ENCODE results near the gene ZNF532.

Gene ZNF532

GRCh38 chr18:58886431-58886830, 21.8 kb downstream of the ZNF532 start:
- Histone ChIP-seq H2BK120ac (ENCODE audit: low read depth, low read length) (no peak overlapping the region), H3K4ac (ENCODE audit: low read length) (no peak overlapping the region), H3K9me3 (replicated peaks in 1 of 2; ENCODE audit: control insufficient read depth in 2 of 2, insufficient read depth in 1 of 2, low read depth in 1 of 2, low read length in 2 of 2) (no peaks in the 10 kb centered on the region), H2BK15ac (ENCODE audit: low read length) (no peak overlapping the region), H3K27me3 (ENCODE audit: control insufficient read depth in 3 of 3, insufficient read depth in 3 of 3, low read depth in 1 of 3, low read length in 3 of 3) (no peaks in the 10 kb centered on the region), H3K4me1 (ENCODE audit: control insufficient read depth in 2 of 2, insufficient read depth in 1 of 2, low read depth in 1 of 2, low read length in 2 of 2) (no peaks in the 10 kb centered on the region), H3K18ac (ENCODE audit: low read length) (no peak overlapping the region), H3K79me1 (ENCODE audit: low read depth, low read length) (peaks cover 8% of the 10 kb centered on the region), H2AK5ac (ENCODE audit: low read depth, low read length) (no peak overlapping the region), H3K36me3 (replicated peaks in 1 of 2; ENCODE audit: control insufficient read depth in 2 of 2, insufficient read depth in 2 of 2, low read length in 2 of 2) (peaks cover 4 to 92% of the 10 kb centered on the region in 2 donors), H3K23ac (ENCODE audit: low read depth, low read length, poor library complexity) (no peak overlapping the region), H2BK5ac (ENCODE audit: low read length) (no peak overlapping the region), H2AFZ (ENCODE audit: low read length) (no peak overlapping the region), H3K9ac (ENCODE audit: low read depth, low read length, poor library complexity) (no peak overlapping the region), H2BK12ac (ENCODE audit: low read length) (no peak overlapping the region), H3K4me2 (ENCODE audit: insufficient read depth, low read length, poor library complexity, severe bottlenecking) (no peak overlapping the region), H3K27ac (replicated peaks; ENCODE audit: low read length) (no peak overlapping the region), H4K91ac (ENCODE audit: low read depth, low read length, poor library complexity) (no peak overlapping the region), H3K14ac (ENCODE audit: low read length) (no peak overlapping the region), H4K8ac (ENCODE audit: low read depth, low read length) (no peak overlapping the region), H3K4me3 (ENCODE audit: low read length in 2 of 2) (no peak overlapping the region)
- no peak for DNase-seq (ENCODE audit: low spot score)
- no CpG with 5 or more reads among the region's 3 CpGs for WGBS, 2 donors (ENCODE audit: extremely low coverage in 2 of 2, insufficient read length in 2 of 2, insufficient replicate concordance in 1 of 2)

DNA sequence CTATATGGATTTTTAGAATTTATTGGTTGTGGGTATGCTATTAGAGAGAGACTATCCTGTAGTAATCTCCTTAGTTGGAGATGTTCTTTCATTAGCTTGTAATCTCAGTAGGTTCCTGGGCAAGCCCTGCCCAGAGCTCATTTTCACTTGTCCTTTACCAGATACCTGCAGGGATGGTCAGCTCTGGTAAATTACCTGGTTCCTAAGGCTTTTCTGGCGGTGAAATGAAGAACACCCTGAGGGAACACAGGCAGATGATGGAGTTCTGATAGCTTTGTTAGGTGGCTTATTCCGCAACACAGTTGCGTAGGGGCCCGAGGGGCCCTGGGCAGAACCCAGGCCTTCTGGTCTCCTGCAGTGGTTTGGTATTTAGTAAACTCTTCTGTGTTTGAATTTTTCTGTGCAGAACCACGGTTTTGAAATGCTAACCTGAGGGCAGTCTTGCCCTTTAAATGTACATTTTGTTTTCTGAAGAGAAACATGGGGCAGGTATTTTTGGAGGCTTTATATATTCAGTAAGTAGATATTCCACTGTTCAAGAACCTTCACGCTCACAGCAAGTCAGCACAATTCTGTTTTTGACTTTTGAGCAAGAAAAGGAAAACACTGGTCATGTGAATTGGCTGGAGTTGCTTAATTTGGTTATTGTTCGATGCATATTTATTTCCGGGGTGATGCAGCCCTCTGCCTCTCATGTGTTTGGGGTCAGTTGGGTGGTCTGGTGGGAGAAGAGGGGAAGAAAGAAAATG, 22.4 kb downstream of the ZNF532 start:
- Histone ChIP-seq H4K91ac (ENCODE audit: low read depth, low read length, poor library complexity) (no peak overlapping the region), H2BK12ac (ENCODE audit: low read length) (no peak overlapping the region), H3K27me3 (ENCODE audit: control insufficient read depth in 3 of 3, insufficient read depth in 3 of 3, low read depth in 1 of 3, low read length in 3 of 3) (no peaks in the 10 kb centered on the region), H2AK5ac (ENCODE audit: low read depth, low read length) (no peak overlapping the region), H3K4me1 (ENCODE audit: control insufficient read depth in 2 of 2, insufficient read depth in 1 of 2, low read depth in 1 of 2, low read length in 2 of 2) (no peaks in the 10 kb centered on the region), H3K4ac (ENCODE audit: low read length) (no peak overlapping the region), H2AFZ (ENCODE audit: low read length) (no peak overlapping the region), H3K9ac (ENCODE audit: low read depth, low read length, poor library complexity) (no peak overlapping the region), H3K14ac (ENCODE audit: low read length) (no peak overlapping the region), H3K23ac (ENCODE audit: low read depth, low read length, poor library complexity) (no peak overlapping the region), H3K4me2 (ENCODE audit: insufficient read depth, low read length, poor library complexity, severe bottlenecking) (no peak overlapping the region), H3K27ac (replicated peaks; ENCODE audit: low read length) (no peak overlapping the region), H3K4me3 (ENCODE audit: low read length in 2 of 2) (no peak overlapping the region), H2BK120ac (ENCODE audit: low read depth, low read length) (no peak overlapping the region), H3K18ac (ENCODE audit: low read length) (no peak overlapping the region), H2BK15ac (ENCODE audit: low read length) (no peak overlapping the region), H4K8ac (ENCODE audit: low read depth, low read length) (no peak overlapping the region), H3K79me1 (ENCODE audit: low read depth, low read length) (peaks cover 8% of the 10 kb centered on the region), H2BK5ac (ENCODE audit: low read length) (no peak overlapping the region), H3K9me3 (replicated peaks in 1 of 2; ENCODE audit: control insufficient read depth in 2 of 2, insufficient read depth in 1 of 2, low read depth in 1 of 2, low read length in 2 of 2) (no peaks in the 10 kb centered on the region), H3K36me3 (replicated peaks in 1 of 2; ENCODE audit: control insufficient read depth in 2 of 2, insufficient read depth in 2 of 2, low read length in 2 of 2) (peaks cover 5 to 92% of the 10 kb centered on the region in 2 donors)
- WGBS, 2 donors (ENCODE audit: extremely low coverage in 2 of 2, insufficient read length in 2 of 2, insufficient replicate concordance in 1 of 2) = no CpG with 5 or more reads among the region's 8 CpGs
- DNase-seq (ENCODE audit: low spot score) = no peak

- H3K27ac ChIP-seq (replicated peaks; ENCODE audit: low read length) = no peak overlapping the region
- peaks cover 5 to 92% of the 10 kb centered on the region in 2 donors for H3K36me3 ChIP-seq (replicated peaks in 1 of 2; ENCODE audit: control insufficient read depth in 2 of 2, insufficient read depth in 2 of 2, low read length in 2 of 2)
- WGBS, 2 donors (ENCODE audit: extremely low coverage in 2 of 2, insufficient read length in 2 of 2, insufficient replicate concordance in 1 of 2) = no CpG with 5 or more reads among the region's 10 CpGs
These were observed 22.9 kb downstream of the ZNF532 start for GRCh38 chr18:58887613-58887963.

GRCh38 chr18:58891776-58892175, 27.1 kb downstream of the ZNF532 start:
- no peak overlapping the region for H2AK5ac ChIP-seq (ENCODE audit: low read depth, low read length)
- H3K14ac ChIP-seq (ENCODE audit: low read length) = no peak overlapping the region
- H3K9ac ChIP-seq (ENCODE audit: low read depth, low read length, poor library complexity) = no peak overlapping the region
- no peak overlapping the region for H2BK5ac ChIP-seq (ENCODE audit: low read length)
- no peak for DNase-seq (ENCODE audit: low spot score)
- no peak overlapping the region for H4K8ac ChIP-seq (ENCODE audit: low read depth, low read length)
- WGBS, 2 donors (ENCODE audit: extremely low coverage in 2 of 2, insufficient read length in 2 of 2, insufficient replicate concordance in 1 of 2) = no CpG with 5 or more reads among the region's 2 CpGs
- peaks cover 5 to 81% of the 10 kb centered on the region in 2 donors for H3K36me3 ChIP-seq (replicated peaks in 1 of 2; ENCODE audit: control insufficient read depth in 2 of 2, insufficient read depth in 2 of 2, low read length in 2 of 2)
- H3K4me3 ChIP-seq (ENCODE audit: low read length in 2 of 2) = no peak overlapping the region
- H2BK15ac ChIP-seq (ENCODE audit: low read length) = no peak overlapping the region
- H3K4me1 ChIP-seq (ENCODE audit: control insufficient read depth in 2 of 2, insufficient read depth in 1 of 2, low read depth in 1 of 2, low read length in 2 of 2) = peaks cover 0 to 8% of the 10 kb centered on the region in 2 donors
- H3K9me3 ChIP-seq (replicated peaks in 1 of 2; ENCODE audit: control insufficient read depth in 2 of 2, insufficient read depth in 1 of 2, low read depth in 1 of 2, low read length in 2 of 2) = peaks cover 0 to 4% of the 10 kb centered on the region in 2 donors
- H2BK12ac ChIP-seq (ENCODE audit: low read length) = no peak overlapping the region
- H3K4me2 ChIP-seq (ENCODE audit: insufficient read depth, low read length, poor library complexity, severe bottlenecking) = no peak overlapping the region
- no peak overlapping the region for H3K18ac ChIP-seq (ENCODE audit: low read length)
- no peak overlapping the region for H4K91ac ChIP-seq (ENCODE audit: low read depth, low read length, poor library complexity)
- no peak overlapping the region for H3K27ac ChIP-seq (replicated peaks; ENCODE audit: low read length)
- H2AFZ ChIP-seq (ENCODE audit: low read length) = no peak overlapping the region
- H3K27me3 ChIP-seq (ENCODE audit: control insufficient read depth in 3 of 3, insufficient read depth in 3 of 3, low read depth in 1 of 3, low read length in 3 of 3) = no peaks in the 10 kb centered on the region
- no peak overlapping the region for H3K4ac ChIP-seq (ENCODE audit: low read length)
- H2BK120ac ChIP-seq (ENCODE audit: low read depth, low read length) = no peak overlapping the region
- no peak overlapping the region for H3K23ac ChIP-seq (ENCODE audit: low read depth, low read length, poor library complexity)
- peaks cover 10% of the 10 kb centered on the region for H3K79me1 ChIP-seq (ENCODE audit: low read depth, low read length)

More at GRCh38 chr18:58887613-58887963, 22.9 kb downstream of the ZNF532 start:
- H3K4me2 ChIP-seq (ENCODE audit: insufficient read depth, low read length, poor library complexity, severe bottlenecking) = no peak overlapping the region
- no peaks in the 10 kb centered on the region for H3K27me3 ChIP-seq (ENCODE audit: control insufficient read depth in 3 of 3, insufficient read depth in 3 of 3, low read depth in 1 of 3, low read length in 3 of 3)
- H3K23ac ChIP-seq (ENCODE audit: low read depth, low read length, poor library complexity) = no peak overlapping the region
- no peak overlapping the region for H4K91ac ChIP-seq (ENCODE audit: low read depth, low read length, poor library complexity)
- H2BK12ac ChIP-seq (ENCODE audit: low read length) = no peak overlapping the region
- no peak overlapping the region for H3K14ac ChIP-seq (ENCODE audit: low read length)
- peaks cover 0 to 2% of the 10 kb centered on the region in 2 donors for H3K9me3 ChIP-seq (replicated peaks in 1 of 2; ENCODE audit: control insufficient read depth in 2 of 2, insufficient read depth in 1 of 2, low read depth in 1 of 2, low read length in 2 of 2)
- no peak overlapping the region for H3K18ac ChIP-seq (ENCODE audit: low read length)
- H3K4me1 ChIP-seq (ENCODE audit: control insufficient read depth in 2 of 2, insufficient read depth in 1 of 2, low read depth in 1 of 2, low read length in 2 of 2) = no peaks in the 10 kb centered on the region
- H2AFZ ChIP-seq (ENCODE audit: low read length) = no peak overlapping the region
- DNase-seq (ENCODE audit: low spot score) = no peak
- H3K9ac ChIP-seq (ENCODE audit: low read depth, low read length, poor library complexity) = no peak overlapping the region
- H2BK15ac ChIP-seq (ENCODE audit: low read length) = no peak overlapping the region
- H2AK5ac ChIP-seq (ENCODE audit: low read depth, low read length) = no peak overlapping the region
- H3K4ac ChIP-seq (ENCODE audit: low read length) = no peak overlapping the region
- H4K8ac ChIP-seq (ENCODE audit: low read depth, low read length) = no peak overlapping the region
- H2BK120ac ChIP-seq (ENCODE audit: low read depth, low read length) = no peak overlapping the region
- H3K79me1 ChIP-seq (ENCODE audit: low read depth, low read length) = peaks cover 8% of the 10 kb centered on the region
- H2BK5ac ChIP-seq (ENCODE audit: low read length) = no peak overlapping the region
- peak overlapping the region in 1 of 2 donors; percentile 47 for H3K4me3 ChIP-seq (ENCODE audit: low read length in 2 of 2)
